IMR-90 (cell line): ENCODE measurements around the gene TTC28.

ENCODE experiments used
- CEBPB ChIP-seq: IDR thresholded peaks from 2 replicates; pipeline ENCODE4 v1.6.1; 2012; ENCODE audit warnings: low read depth, low read length, improper control_type of control experiment
- MAFK ChIP-seq: IDR thresholded peaks from 2 replicates; pipeline ENCODE4 v1.6.1; 2012; ENCODE audit warnings: low read depth, low read length, improper control_type of control experiment
- MXI1 ChIP-seq: IDR thresholded peaks from 2 replicates; pipeline ENCODE4 v1.6.1; 2012; ENCODE audit warnings: low read depth, mild to moderate bottlenecking, low read length, moderate library complexity, borderline replicate concordance
- POLR2A ChIP-seq: IDR thresholded peaks from 2 replicates; pipeline ENCODE4 v1.6.1; 2012; ENCODE audit warnings: mild to moderate bottlenecking, low read depth, low read length
- RCOR1 ChIP-seq: IDR thresholded peaks from 2 replicates; pipeline ENCODE4 v1.6.1; 2012; ENCODE audit warnings: mild to moderate bottlenecking, low read length, improper control_type of control experiment; ENCODE audit not compliant: insufficient replicate concordance
- RFX5 ChIP-seq: IDR thresholded peaks from 2 replicates; pipeline ENCODE4 v1.8.0; 2012; ENCODE audit warnings: low read depth, mild to moderate bottlenecking, low read length, moderate library complexity
- SMC3 ChIP-seq: fragments of 150-350 bp; IDR thresholded peaks from 2 replicates; pipeline ENCODE4 v1.6.1; 2016; ENCODE audit warnings: low read depth, mild to moderate bottlenecking, antibody characterized with exemption, low read length, moderate library complexity
- TF ChIP-seq, protein P1 (sequence below): conservative IDR thresholded peaks from 2 replicates; pipeline ENCODE4 v1.5.1; 2012; ENCODE audit warnings: mild to moderate bottlenecking, low read depth, low read length, improper control_type of control experiment
- TF ChIP-seq, protein P2 (sequence below): fragments of 150-350 bp; IDR thresholded peaks from 2 replicates; pipeline ENCODE4 v1.6.1; 2017; ENCODE audit warnings: mild to moderate bottlenecking, antibody characterized with exemption, low read length, low read depth

DNA sequence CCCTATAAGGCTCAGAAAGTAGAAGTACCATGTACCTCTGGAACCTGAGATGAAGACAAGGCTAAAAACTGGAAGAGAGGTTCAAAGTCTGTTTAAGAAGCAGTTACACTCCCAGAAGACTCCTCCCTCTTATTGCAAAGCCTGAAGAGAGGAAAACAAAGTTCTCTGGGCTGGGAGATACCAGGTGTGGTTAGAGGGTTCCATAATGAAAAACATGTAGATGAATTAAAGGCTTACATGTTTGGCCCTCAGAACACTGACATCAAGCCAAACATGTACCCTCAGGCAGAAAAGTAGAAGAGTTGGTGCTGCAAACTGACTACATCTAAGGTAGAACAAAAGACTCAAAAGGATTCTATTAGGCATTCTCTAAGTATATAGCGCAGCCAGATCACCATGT, 205.3 kb downstream of the TTC28 start:
- TF ChIP-seq MAFK (no peak), MXI1 (no peak), POLR2A (no peak), RFX5 (no peak), RCOR1 (no peak), SMC3 (no peak), CEBPB (no peak)
- TF ChIP-seq, protein P1, sequence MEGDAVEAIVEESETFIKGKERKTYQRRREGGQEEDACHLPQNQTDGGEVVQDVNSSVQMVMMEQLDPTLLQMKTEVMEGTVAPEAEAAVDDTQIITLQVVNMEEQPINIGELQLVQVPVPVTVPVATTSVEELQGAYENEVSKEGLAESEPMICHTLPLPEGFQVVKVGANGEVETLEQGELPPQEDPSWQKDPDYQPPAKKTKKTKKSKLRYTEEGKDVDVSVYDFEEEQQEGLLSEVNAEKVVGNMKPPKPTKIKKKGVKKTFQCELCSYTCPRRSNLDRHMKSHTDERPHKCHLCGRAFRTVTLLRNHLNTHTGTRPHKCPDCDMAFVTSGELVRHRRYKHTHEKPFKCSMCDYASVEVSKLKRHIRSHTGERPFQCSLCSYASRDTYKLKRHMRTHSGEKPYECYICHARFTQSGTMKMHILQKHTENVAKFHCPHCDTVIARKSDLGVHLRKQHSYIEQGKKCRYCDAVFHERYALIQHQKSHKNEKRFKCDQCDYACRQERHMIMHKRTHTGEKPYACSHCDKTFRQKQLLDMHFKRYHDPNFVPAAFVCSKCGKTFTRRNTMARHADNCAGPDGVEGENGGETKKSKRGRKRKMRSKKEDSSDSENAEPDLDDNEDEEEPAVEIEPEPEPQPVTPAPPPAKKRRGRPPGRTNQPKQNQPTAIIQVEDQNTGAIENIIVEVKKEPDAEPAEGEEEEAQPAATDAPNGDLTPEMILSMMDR, result no peak
- TF ChIP-seq, protein P2, sequence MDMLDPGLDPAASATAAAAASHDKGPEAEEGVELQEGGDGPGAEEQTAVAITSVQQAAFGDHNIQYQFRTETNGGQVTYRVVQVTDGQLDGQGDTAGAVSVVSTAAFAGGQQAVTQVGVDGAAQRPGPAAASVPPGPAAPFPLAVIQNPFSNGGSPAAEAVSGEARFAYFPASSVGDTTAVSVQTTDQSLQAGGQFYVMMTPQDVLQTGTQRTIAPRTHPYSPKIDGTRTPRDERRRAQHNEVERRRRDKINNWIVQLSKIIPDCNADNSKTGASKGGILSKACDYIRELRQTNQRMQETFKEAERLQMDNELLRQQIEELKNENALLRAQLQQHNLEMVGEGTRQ, result no peak
